GM12878 (cell line): ENCODE measurements around the gene U2AF1. TPM values are rescaled to one million over a fixed set of nuclear protein-coding genes. Genes with fewer than 3 reads are reported as not detected.
"Not testable (repeated sequence)": the region's sequence is repeated elsewhere in the genome, so short reads cannot be mapped to it uniquely, and the experiment has no call there.

ENCODE experiments used
- ATAC-seq: fragments of 200-7000 bp; cut with Tn5 transposase; 3 replicates; pipeline ENCODE4 v1.9.1; 2020; ENCODE audit warnings: mild to moderate bottlenecking, moderate library complexity
- BruUV-seq: library from RNA; stranded (reverse); fragments of 400-500 nt; replicated peaks from 2 replicates; lab custom pipeline; 2021; lab: Mats Ljungman, UMichigan
- CTCF ChIA-PET: fragments of 300-600 bp; sonication (Branson Sonifier 250); formaldehyde crosslinking; extraction: SDS; loops from one replicate; lab custom pipeline; 2021; ENCODE audit warnings: inconsistent platforms; lab: Yijun Ruan, JAX
- POLR2A ChIA-PET: fragments of 350-600 bp; formaldehyde crosslinking; extraction: SDS; loops from one replicate; lab custom pipeline; 2021; ENCODE audit warnings: inconsistent platforms; lab: Charles Lee
- RAD21 ChIA-PET: fragments of 300-600 bp; sonication (Branson Sonifier 250); formaldehyde crosslinking; loops from one replicate; lab custom pipeline; 2023; ENCODE audit warnings: antibody characterized with exemption; ENCODE audit not compliant: unreplicated experiment; lab: Charles Lee
- SMC1A ChIA-PET: fragments of 300-600 bp; sonication (Branson Sonifier 250); formaldehyde crosslinking; loops from one replicate; lab custom pipeline; 2023; ENCODE audit not compliant: unreplicated experiment, uncharacterized antibody; lab: Charles Lee
- DNase-seq: peaks from one replicate; pipeline ENCODE4 v3.0.0-alpha.2; 2011; ENCODE audit warnings: low read depth, low spot score
- FAIRE-seq: peaks from 3 replicates; lab custom pipeline; 2011; peaks lifted over from hg19 to GRCh38; lab: Jason Lieb, UNC
- H2AFZ ChIP-seq: 2 replicates; pipeline ENCODE4 v1.6.0; 2011; ENCODE audit warnings: low read depth, low read length, control low read depth; ENCODE audit not compliant: control insufficient read depth
- H3K27ac ChIP-seq: 2 replicates; pipeline ENCODE4 v1.5.1; 2011; ENCODE audit warnings: control low read depth; ENCODE audit not compliant: control insufficient read depth, insufficient read depth
- H3K27me3 ChIP-seq, 2 experiments: replicated peaks in 1 of 2; 2 replicates each; pipeline versions ENCODE4 v1.6.0 to v1.6.1; 2011; ENCODE audit warnings: low read length in 1 of 2; ENCODE audit not compliant: control insufficient read depth in 2 of 2, insufficient read depth in 2 of 2
- H3K36me3 ChIP-seq, 2 experiments: 2 replicates each; pipeline ENCODE4 v1.5.1; 2011; ENCODE audit warnings: low read length in 1 of 2; ENCODE audit not compliant: control insufficient read depth in 2 of 2, insufficient read depth in 2 of 2
- H3K4me1 ChIP-seq: 2 replicates; pipeline ENCODE4 v1.6.1; 2011; ENCODE audit warnings: mild to moderate bottlenecking, low read length, moderate library complexity, mixed read lengths; ENCODE audit not compliant: control insufficient read depth, insufficient read depth
- H3K4me2 ChIP-seq: 2 replicates; pipeline ENCODE4 v1.6.0; 2011; ENCODE audit warnings: control low read depth; ENCODE audit not compliant: control insufficient read depth, insufficient read depth
- H3K4me3 ChIP-seq: fragments of 200-600 bp; sonication (generic); 2 replicates; pipeline ENCODE4 v1.5.1; 2016
- H3K79me2 ChIP-seq: 2 replicates; pipeline ENCODE4 v1.6.0; 2011; ENCODE audit warnings: low read length; ENCODE audit not compliant: control insufficient read depth, insufficient read depth
- H3K9ac ChIP-seq: 2 replicates; pipeline ENCODE4 v1.8.0; 2011; ENCODE audit warnings: low read length, control low read depth, mixed read lengths; ENCODE audit not compliant: control insufficient read depth, insufficient read depth
- H3K9me3 ChIP-seq: replicated peaks from 3 replicates; pipeline ENCODE4 v1.5.1; 2011; ENCODE audit warnings: mild to moderate bottlenecking, low read length; ENCODE audit not compliant: control insufficient read depth, insufficient read depth
- H4K20me1 ChIP-seq: 2 replicates; pipeline ENCODE4 v1.6.0; 2011; ENCODE audit not compliant: control insufficient read depth, insufficient read depth
- WGBS: methylation state at CpG from one replicate; pipeline ENCODE4 v1.1.6; 2016; ENCODE audit warnings: low lambda C conversion rate; ENCODE audit not compliant: insufficient replicate concordance, insufficient coverage; ENCODE audit errors: missing lambda C conversion rate; 5-methylcytosine and 5-hydroxymethylcytosine counted together
- in situ Hi-C: fragments of 300-500 bp; cut with MboI; formaldehyde crosslinking; loops from 9 replicates; pipeline ENCODE4 v1.14.3; 2018; ENCODE audit warnings: mixed read lengths
- intact Hi-C: fragments of 100-400 bp; cut with micrococcal nuclease; formaldehyde crosslinking; loops from one replicate; pipeline ENCODE4 v1.14.2; 2022; ENCODE audit not compliant: unreplicated experiment
- polyA plus RNA-seq, 11 experiments: library from polyadenylated mRNA; depleted of rRNA in 4 of 11; unstranded in 6 of 11; stranded (reverse) in 5 of 11; fragments of >200 nt; fragmentation: Nextera tagmentation in 4 of 11; fragmentation: Illumina TruSeq in 1 of 11; extraction: Ambion mirVana in 4 of 11; extraction: Trizol in 1 of 11; gene quantifications; 1 replicate in 1 of 11; 2 replicates in 10 of 11; pipeline versions ENCODE4 v1.2.1 to v1.2.3, GENCODE V29; 2011 to 2016; ENCODE audit warnings: inconsistent platforms in 2 of 11, missing spikeins in 2 of 11, low read depth in 1 of 11
- total RNA-seq, 4 experiments: library from RNA; depleted of rRNA in 3 of 4; stranded (reverse); fragments of >200 nt in 3 of 4; fragmentation: Illumina TruSeq in 1 of 4; extraction: Trizol in 1 of 4; gene quantifications; 2 replicates each; pipeline versions ENCODE4 v1.2.1 to v1.2.3, GENCODE V29; 2013 to 2021

U2AF1 gene
- total and polyA plus RNA-seq, 10 of the 15 experiments (the other 5 are each of a cell fraction or from before 2014, with no cell fraction given): 8.6 to 182 (median 60.1) TPM

DNA sequence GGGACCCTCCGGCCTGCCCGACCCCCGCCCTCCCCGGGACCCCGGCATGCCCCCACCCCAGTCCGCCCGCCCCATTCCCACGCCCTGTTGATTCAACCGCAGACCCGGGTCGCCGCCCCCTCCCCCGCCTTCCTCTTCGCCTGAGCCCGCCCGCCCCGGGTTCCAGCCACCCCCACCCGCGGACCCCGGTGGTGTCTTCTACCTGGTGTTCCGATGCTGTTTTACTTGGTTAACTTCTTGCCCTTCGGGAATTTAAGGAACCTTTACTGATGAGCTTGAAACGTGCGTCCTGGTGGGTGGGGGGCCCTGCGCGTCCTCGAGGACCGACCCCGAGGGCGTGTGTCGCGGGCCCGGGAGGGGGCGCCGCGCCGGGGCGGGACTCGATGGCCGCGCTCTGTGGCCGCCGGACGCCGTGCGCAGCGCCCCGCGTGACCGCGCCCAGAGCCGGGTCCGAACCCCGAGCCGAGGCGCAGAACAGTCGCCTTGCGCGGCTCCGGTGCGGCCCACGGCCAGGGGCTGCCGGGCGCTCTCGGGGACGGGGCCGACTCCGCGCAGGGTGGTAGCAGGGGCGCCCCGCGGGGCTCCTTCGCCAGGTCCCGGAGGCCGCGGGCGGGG is 31.2 kb downstream of the U2AF1 start:
- H3K27me3 ChIP-seq, ATAC-seq, DNase-seq, FAIRE-seq, BruUV-seq, H3K9ac ChIP-seq, H3K4me1 ChIP-seq, H2AFZ ChIP-seq, SMC1A ChIA-PET, RAD21 ChIA-PET, H3K4me2 ChIP-seq, CTCF ChIA-PET, H3K36me3 ChIP-seq, H3K27ac ChIP-seq, H3K4me3 ChIP-seq, POLR2A ChIA-PET, H4K20me1 ChIP-seq, H3K79me2 ChIP-seq, in situ Hi-C loops, H3K9me3 ChIP-seq, intact Hi-C loops: not testable (repeated sequence)
- no CpG with 5 or more reads among the region's 77 CpGs for WGBS

DNA sequence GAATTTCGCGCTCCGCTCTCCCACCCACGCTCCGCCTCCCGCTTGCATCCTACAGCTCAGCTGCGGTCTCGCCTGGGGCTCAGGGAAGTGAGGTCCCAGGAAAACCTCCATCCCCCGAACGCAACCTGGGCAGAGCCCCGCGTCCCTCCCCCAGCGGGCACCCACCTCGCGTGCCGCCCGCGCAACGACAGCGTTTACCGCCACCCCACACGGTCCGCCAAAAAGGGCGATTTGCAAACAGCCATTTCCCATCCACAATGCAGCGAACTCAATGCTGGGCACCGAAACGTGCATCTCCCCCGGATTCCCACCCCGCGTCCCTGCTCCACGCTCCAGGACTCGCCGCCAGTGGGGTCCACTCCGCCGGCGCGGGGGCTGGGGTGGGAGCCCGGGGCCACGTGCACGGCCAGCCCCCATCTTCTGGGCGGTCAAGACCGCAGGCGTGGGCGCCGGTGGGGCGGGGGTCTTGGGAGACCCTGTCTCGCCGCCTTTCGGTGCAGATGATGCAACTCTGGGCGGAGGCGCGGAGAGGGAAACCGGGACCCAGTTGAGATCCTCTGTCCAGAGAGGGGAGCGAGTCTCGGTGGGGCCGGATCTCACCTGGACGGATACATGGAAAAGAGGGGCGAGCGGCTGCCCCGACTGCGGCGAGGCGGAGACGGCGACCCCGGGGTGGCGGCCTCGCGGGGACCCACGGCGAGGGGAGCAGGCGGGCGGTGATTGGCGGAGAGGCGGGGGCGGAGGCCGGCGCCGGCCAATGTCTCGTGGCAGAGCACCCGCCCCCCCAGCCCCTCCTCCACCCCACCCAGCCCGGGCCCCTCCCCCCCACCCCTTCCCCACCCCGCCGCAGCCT is 32.0 kb downstream of the U2AF1 start, which contains the start of gene CBS:
CBS (minus strand) TSS at position 666 of the 853 bp plus-strand sequence. CDS start 3,642 bp downstream, outside the sequence.
- in situ Hi-C loops, H3K27me3 ChIP-seq, H3K79me2 ChIP-seq, H4K20me1 ChIP-seq, H3K9ac ChIP-seq, H3K4me3 ChIP-seq, H2AFZ ChIP-seq, H3K36me3 ChIP-seq, intact Hi-C loops, H3K27ac ChIP-seq, H3K9me3 ChIP-seq, SMC1A ChIA-PET, H3K4me1 ChIP-seq, CTCF ChIA-PET, BruUV-seq, DNase-seq, FAIRE-seq, RAD21 ChIA-PET, POLR2A ChIA-PET, H3K4me2 ChIP-seq, ATAC-seq: not testable (repeated sequence)
- no CpG with 5 or more reads among the region's 84 CpGs for WGBS

DNA sequence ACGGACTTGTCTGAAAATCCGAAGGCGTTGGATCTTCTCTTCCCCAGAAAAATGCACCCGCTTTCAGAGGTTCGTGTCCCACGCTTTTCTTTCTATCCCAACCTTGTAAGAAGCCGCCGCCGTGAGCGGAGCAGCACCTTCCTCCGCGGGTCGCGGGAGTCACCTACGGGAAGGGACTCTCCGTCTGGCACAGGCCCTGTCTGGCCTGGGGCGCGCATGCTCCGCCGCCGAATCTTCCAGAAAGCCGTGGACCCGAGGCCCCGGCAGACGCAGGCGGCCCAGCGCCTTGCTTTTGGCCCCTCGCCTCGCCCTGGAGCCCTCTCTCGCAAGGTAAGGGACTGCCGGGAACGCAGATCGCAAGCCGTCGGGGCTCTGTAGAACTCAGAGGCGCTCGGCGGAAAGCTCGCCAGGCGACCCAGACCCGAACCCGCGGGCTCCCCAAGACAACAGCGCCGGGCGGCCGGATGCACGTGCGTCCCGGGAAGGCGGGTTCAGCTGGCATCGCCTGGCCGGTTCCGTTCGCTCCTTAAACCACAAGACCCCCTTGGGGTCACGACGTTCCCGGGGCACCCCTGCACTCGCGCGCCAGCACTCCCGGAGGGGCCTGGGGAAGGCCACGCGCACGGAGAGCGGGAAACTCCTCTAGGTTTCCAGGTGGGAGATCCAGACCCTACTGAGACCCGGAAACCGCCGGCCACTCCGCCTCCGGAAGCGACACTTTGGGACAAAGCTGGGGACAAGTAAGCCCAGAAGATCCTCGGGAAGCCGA is 32.8 kb downstream of the U2AF1 start:
- FAIRE-seq, CTCF ChIA-PET, H4K20me1 ChIP-seq, H3K4me1 ChIP-seq, H2AFZ ChIP-seq, H3K9ac ChIP-seq, POLR2A ChIA-PET, H3K27me3 ChIP-seq, DNase-seq, BruUV-seq, in situ Hi-C loops, H3K4me3 ChIP-seq, SMC1A ChIA-PET, H3K27ac ChIP-seq, ATAC-seq, H3K79me2 ChIP-seq, H3K9me3 ChIP-seq, H3K4me2 ChIP-seq, H3K36me3 ChIP-seq, RAD21 ChIA-PET, intact Hi-C loops: not testable (repeated sequence)
- WGBS: no CpG with 5 or more reads among the region's 74 CpGs
